Testis (tissue), 2 donors: ENCODE results near the gene GPR42.

Source experiments
- POLR2A ChIP-seq: fragments of 450-650 bp; IDR thresholded peaks from one replicate; pipeline ENCODE4 v1.6.1; 2017; ENCODE audit warnings: antibody characterized with exemption, mild to moderate bottlenecking, moderate library complexity
- TF ChIP-seq, protein P1 (sequence below), 3 experiments: fragments of 450-650 bp in 2 of 3; fragments of 200-600 bp in 1 of 3; sonication (generic) in 1 of 3; IDR thresholded peaks; one replicate each; pipeline ENCODE4 v1.5.1; 2016 to 2019; ENCODE audit warnings: antibody characterized with exemption in 3 of 3, mild to moderate bottlenecking in 2 of 3, moderate library complexity in 1 of 3

- no peak for TF ChIP-seq POLR2A
- TF ChIP-seq, protein P1, sequence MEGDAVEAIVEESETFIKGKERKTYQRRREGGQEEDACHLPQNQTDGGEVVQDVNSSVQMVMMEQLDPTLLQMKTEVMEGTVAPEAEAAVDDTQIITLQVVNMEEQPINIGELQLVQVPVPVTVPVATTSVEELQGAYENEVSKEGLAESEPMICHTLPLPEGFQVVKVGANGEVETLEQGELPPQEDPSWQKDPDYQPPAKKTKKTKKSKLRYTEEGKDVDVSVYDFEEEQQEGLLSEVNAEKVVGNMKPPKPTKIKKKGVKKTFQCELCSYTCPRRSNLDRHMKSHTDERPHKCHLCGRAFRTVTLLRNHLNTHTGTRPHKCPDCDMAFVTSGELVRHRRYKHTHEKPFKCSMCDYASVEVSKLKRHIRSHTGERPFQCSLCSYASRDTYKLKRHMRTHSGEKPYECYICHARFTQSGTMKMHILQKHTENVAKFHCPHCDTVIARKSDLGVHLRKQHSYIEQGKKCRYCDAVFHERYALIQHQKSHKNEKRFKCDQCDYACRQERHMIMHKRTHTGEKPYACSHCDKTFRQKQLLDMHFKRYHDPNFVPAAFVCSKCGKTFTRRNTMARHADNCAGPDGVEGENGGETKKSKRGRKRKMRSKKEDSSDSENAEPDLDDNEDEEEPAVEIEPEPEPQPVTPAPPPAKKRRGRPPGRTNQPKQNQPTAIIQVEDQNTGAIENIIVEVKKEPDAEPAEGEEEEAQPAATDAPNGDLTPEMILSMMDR (IDR thresholded peaks at IDR 0.05), result no peak
These were observed 43.6 kb downstream of the GPR42 start for GRCh38 chr19:35414442-35414841.
